T-helper 1 cell treated with Interleukin-12 subunit alpha and Interleukin-12 subunit beta and Interleukin-4 antibody, amounts not matched to agents 30 μg/mL and 1 μg/mL, for 36 hours (primary cell): ENCODE data around the gene CTDP1.

ENCODE experiments used
- H3K27ac Mint-ChIP-seq: one replicate; pipeline ENCODE4 v1.8.0; 2021; ENCODE audit warnings: mild to moderate bottlenecking, mixed read lengths
- H3K27me3 Mint-ChIP-seq: one replicate; pipeline ENCODE4 v1.8.0; 2021; ENCODE audit warnings: low read depth, mixed read lengths
- H3K36me3 Mint-ChIP-seq: one replicate; pipeline ENCODE4 v1.8.0; 2021; ENCODE audit warnings: low read depth, mixed read lengths
- H3K4me1 Mint-ChIP-seq: one replicate; pipeline ENCODE4 v1.8.0; 2021; ENCODE audit warnings: low read depth, mixed read lengths
- H3K4me3 Mint-ChIP-seq: one replicate; pipeline ENCODE4 v1.8.0; 2021; ENCODE audit warnings: mild to moderate bottlenecking, moderate library complexity, mixed read lengths
- H3K9me3 Mint-ChIP-seq: one replicate; pipeline ENCODE4 v1.8.0; 2021; ENCODE audit warnings: mixed read lengths

CTDP1 gene

DNA sequence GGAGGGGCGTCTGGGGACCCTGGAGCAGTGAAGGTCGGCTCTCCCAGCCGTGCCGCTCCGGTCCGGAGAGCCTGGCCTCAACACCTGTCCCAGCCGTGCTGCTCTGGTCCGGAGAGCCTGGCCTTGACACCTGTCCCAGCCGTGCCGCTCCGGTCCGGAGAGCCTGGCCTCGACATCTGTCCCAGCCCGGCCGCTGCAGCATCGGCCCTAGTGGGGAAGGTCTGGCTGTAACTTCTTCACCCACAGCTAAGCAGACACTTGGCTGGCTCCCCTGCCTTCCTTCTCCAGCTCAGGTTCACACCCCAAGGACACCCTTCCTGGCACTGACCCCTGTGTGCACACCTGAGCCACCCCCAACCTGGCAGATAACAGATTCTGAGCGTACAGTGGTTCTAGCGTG, 122.7 kb downstream of the CTDP1 start:
- Mint-ChIP-seq H3K27me3 (peaks cover 19% of the 10 kb centered on the region), H3K36me3 (peaks cover 1% of the 10 kb centered on the region), H3K4me1 (peaks cover 6% of the 10 kb centered on the region), H3K27ac (no peak overlapping the region), H3K9me3 (no peaks in the 10 kb centered on the region), H3K4me3 (no peak overlapping the region)

- Mint-ChIP-seq H3K9me3 (no peaks in the 10 kb centered on the region), H3K4me3 (no peak overlapping the region), H3K4me1 (peaks cover 4% of the 10 kb centered on the region), H3K36me3 (no peaks in the 10 kb centered on the region), H3K27ac (no peak overlapping the region), H3K27me3 (peaks cover 16% of the 10 kb centered on the region)
These were observed 124.0 kb downstream of the CTDP1 start for GRCh38 chr18:79803611-79804051.
